Mesothelial cell of epicardium (in vitro differentiated cells): ENCODE data around the gene CES1. TPM values are rescaled to one million over a fixed set of nuclear protein-coding genes. Genes with fewer than 3 reads are reported as not detected.
"Not testable (repeated sequence)": the region's sequence is repeated elsewhere in the genome, so short reads cannot be mapped to it uniquely, and the experiment has no call there.

Source experiments
- DNase-seq, 2 experiments: peaks; one replicate each; pipeline ENCODE4 v3.0.0; 2021; ENCODE audit warnings: low spot score in 2 of 2; ENCODE audit not compliant: unreplicated experiment in 2 of 2
- H3K27ac Mint-ChIP-seq: 2 replicates; pipeline ENCODE4 v1.8.0; 2021; ENCODE audit warnings: mixed read lengths
- H3K27me3 Mint-ChIP-seq: 2 replicates; pipeline ENCODE4 v1.8.0; 2021; ENCODE audit warnings: low read depth, mixed read lengths
- H3K36me3 Mint-ChIP-seq: 2 replicates; pipeline ENCODE4 v1.8.0; 2021; ENCODE audit warnings: mixed read lengths
- H3K4me1 Mint-ChIP-seq: 2 replicates; pipeline ENCODE4 v1.8.0; 2021; ENCODE audit warnings: mixed read lengths
- H3K4me3 Mint-ChIP-seq: 2 replicates; pipeline ENCODE4 v1.8.0; 2021; ENCODE audit warnings: mild to moderate bottlenecking, moderate library complexity, mixed read lengths
- H3K9me3 Mint-ChIP-seq: 2 replicates; pipeline ENCODE4 v1.8.0; 2021; ENCODE audit warnings: mixed read lengths
- CTCF ChIP-seq: fragments of 200-600 bp; sonication (generic); IDR thresholded peaks from one replicate; pipeline ENCODE4 v1.5.0; 2021; ENCODE audit warnings: antibody characterized with exemption; ENCODE audit not compliant: unreplicated experiment
- total RNA-seq: library from RNA; stranded (reverse); gene quantifications from 3 replicates; pipeline ENCODE4 v1.2.1, GENCODE V29; 2021

CES1 gene
- total RNA-seq, 1 donor from 2014 or later, result 0.45 TPM

GRCh38 chr16:55821210-55821609 is 11.7 kb downstream of the CES1 start:
- no peak overlapping the region for H3K27ac Mint-ChIP-seq
- H3K36me3 Mint-ChIP-seq, result no peaks in the 10 kb centered on the region
- DNase-seq, result peak in 1 of 2 experiments; percentile 27

GRCh38 chr16:55820615-55821014 is 12.3 kb downstream of the CES1 start:
- Mint-ChIP-seq H3K27ac (no peak overlapping the region), H3K36me3 (no peaks in the 10 kb centered on the region), H3K4me3 (no peak overlapping the region), H3K9me3 (no peaks in the 10 kb centered on the region), H3K27me3 (peaks cover 75% of the 10 kb centered on the region), H3K4me1 (no peaks in the 10 kb centered on the region)
- no peak for TF ChIP-seq CTCF
- peak in 1 of 2 experiments; percentile 5 for DNase-seq

More at GRCh38 chr16:55821210-55821609, 11.7 kb downstream of the CES1 start:
- H3K9me3 Mint-ChIP-seq, result no peaks in the 10 kb centered on the region
- no peak for TF ChIP-seq CTCF
- peaks cover 74% of the 10 kb centered on the region for H3K27me3 Mint-ChIP-seq
- H3K4me1 Mint-ChIP-seq, result no peaks in the 10 kb centered on the region
- no peak overlapping the region for H3K4me3 Mint-ChIP-seq

- H3K4me1 Mint-ChIP-seq, result no peaks in the 10 kb centered on the region
- H3K36me3 Mint-ChIP-seq, result no peaks in the 10 kb centered on the region
- DNase-seq, result no peak
- H3K4me3 Mint-ChIP-seq, result no peak overlapping the region
- TF ChIP-seq CTCF, result no peak
- no peak overlapping the region for H3K27ac Mint-ChIP-seq
- H3K27me3 Mint-ChIP-seq, result peaks cover 84% of the 10 kb centered on the region
- H3K9me3 Mint-ChIP-seq, result no peaks in the 10 kb centered on the region
These were observed 15.5 kb downstream of the CES1 start for GRCh38 chr16:55817236-55817912.

- not testable (repeated sequence) for H3K4me1 Mint-ChIP-seq, H3K4me3 Mint-ChIP-seq, DNase-seq
These were observed 16.7 kb downstream of the CES1 start for GRCh38 chr16:55816222-55816621.

GRCh38 chr16:55815320-55815719 is 17.6 kb downstream of the CES1 start:
- Mint-ChIP-seq H3K4me3 (no peak overlapping the region), H3K36me3 (no peaks in the 10 kb centered on the region), H3K27ac (no peak overlapping the region), H3K27me3 (peaks cover 91% of the 10 kb centered on the region), H3K9me3 (no peaks in the 10 kb centered on the region), H3K4me1 (no peaks in the 10 kb centered on the region)
- TF ChIP-seq CTCF, result no peak
- no peak for DNase-seq

More at GRCh38 chr16:55816222-55816621, 16.7 kb downstream of the CES1 start:
- not testable (repeated sequence) for H3K27ac Mint-ChIP-seq, H3K9me3 Mint-ChIP-seq, H3K36me3 Mint-ChIP-seq
- H3K27me3 Mint-ChIP-seq, result peaks cover 87% of the 10 kb centered on the region

- H3K36me3 Mint-ChIP-seq, DNase-seq, H3K27ac Mint-ChIP-seq, H3K9me3 Mint-ChIP-seq, H3K4me3 Mint-ChIP-seq, H3K4me1 Mint-ChIP-seq: not testable (repeated sequence)
- peaks cover 93% of the 10 kb centered on the region for H3K27me3 Mint-ChIP-seq
These were observed 18.7 kb downstream of the CES1 start for GRCh38 chr16:55814174-55814573.

GRCh38 chr16:55813730-55814129 is 19.2 kb downstream of the CES1 start:
- H3K36me3 Mint-ChIP-seq, H3K27ac Mint-ChIP-seq, H3K9me3 Mint-ChIP-seq, H3K4me3 Mint-ChIP-seq, H3K4me1 Mint-ChIP-seq, DNase-seq: not testable (repeated sequence)
- peaks cover 88% of the 10 kb centered on the region for H3K27me3 Mint-ChIP-seq
